ENCODE measurements around the gene OSM. TPM values are rescaled to one million over a fixed set of nuclear protein-coding genes. Genes with fewer than 3 reads are reported as not detected.
A peak's percentile ranks its signal among the peaks of the same experiment; 100 is the strongest.

Gene OSM
- total RNA-seq, 3 donors from 2014 or later, result 0.41 to 1.0 TPM; not detected in 1

DNA sequence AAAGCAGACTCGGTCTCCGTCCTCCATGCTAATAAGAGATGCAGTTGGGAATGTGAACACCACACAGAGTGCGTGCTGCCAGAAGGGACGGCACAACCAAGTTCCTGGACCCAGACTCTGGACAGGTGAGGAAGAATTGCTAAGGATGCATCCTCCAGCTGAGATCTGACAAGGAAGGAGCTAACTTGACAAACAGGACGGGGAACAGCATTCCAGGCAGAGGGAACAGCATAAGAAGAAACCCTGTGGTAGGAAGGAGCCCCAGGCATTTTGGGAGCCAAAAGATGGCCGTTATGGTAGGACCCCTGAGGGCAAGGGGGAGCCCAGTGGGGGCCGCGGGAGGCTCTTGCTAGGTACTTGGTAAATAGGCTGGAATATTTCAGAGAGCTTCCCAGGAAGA is 6.0 kb downstream of the OSM start:
- Histone ChIP-seq H3K36me3 (ENCODE audit: low read depth) (no peaks in the 10 kb centered on the region), H3K4me3 (no peak overlapping the region), H3K4me1 (ENCODE audit: low read depth) (peaks cover 11% of the 10 kb centered on the region), H3K9me3 (no peaks in the 10 kb centered on the region)
- intact Hi-C loops (cut with DNase I, micrococcal nuclease), result no loop called here
- DNase-seq (no peak), ATAC-seq (no peak)
- TF ChIP-seq, protein P1, sequence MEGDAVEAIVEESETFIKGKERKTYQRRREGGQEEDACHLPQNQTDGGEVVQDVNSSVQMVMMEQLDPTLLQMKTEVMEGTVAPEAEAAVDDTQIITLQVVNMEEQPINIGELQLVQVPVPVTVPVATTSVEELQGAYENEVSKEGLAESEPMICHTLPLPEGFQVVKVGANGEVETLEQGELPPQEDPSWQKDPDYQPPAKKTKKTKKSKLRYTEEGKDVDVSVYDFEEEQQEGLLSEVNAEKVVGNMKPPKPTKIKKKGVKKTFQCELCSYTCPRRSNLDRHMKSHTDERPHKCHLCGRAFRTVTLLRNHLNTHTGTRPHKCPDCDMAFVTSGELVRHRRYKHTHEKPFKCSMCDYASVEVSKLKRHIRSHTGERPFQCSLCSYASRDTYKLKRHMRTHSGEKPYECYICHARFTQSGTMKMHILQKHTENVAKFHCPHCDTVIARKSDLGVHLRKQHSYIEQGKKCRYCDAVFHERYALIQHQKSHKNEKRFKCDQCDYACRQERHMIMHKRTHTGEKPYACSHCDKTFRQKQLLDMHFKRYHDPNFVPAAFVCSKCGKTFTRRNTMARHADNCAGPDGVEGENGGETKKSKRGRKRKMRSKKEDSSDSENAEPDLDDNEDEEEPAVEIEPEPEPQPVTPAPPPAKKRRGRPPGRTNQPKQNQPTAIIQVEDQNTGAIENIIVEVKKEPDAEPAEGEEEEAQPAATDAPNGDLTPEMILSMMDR (IDR thresholded peaks at IDR 0.05), result no peak

DNA sequence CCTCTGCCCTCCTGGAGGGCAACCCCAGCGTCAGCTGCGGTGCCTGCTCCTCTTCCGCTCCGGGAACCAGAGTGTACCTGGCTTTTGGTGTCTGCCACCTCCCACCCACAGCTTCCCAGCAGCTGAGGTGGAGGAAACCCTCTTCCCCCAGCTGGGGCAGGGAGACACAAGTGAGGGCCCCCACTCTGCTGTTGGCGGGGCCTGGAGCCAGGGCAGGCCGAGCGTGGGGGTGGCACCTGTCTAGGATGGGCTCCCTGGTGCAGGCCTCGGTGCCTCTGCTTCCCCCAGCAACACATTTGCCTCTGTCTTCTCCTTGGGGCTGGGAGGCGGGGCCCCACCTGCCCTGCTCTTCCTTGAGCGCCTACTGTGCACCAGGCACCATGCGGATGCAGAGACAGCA is 6.4 kb downstream of the OSM start:
- H3K9me3 ChIP-seq, result no peaks in the 10 kb centered on the region
- H3K4me3 ChIP-seq, result no peak overlapping the region
- no peaks in the 10 kb centered on the region for H3K36me3 ChIP-seq (ENCODE audit: low read depth)
- no peak for ATAC-seq
- TF ChIP-seq, protein P1 (IDR thresholded peaks at IDR 0.05), result no peak
- H3K4me1 ChIP-seq (ENCODE audit: low read depth), result peaks cover 12% of the 10 kb centered on the region
- no peak for DNase-seq
- intact Hi-C loops (cut with DNase I, micrococcal nuclease), result no loop called here

DNA sequence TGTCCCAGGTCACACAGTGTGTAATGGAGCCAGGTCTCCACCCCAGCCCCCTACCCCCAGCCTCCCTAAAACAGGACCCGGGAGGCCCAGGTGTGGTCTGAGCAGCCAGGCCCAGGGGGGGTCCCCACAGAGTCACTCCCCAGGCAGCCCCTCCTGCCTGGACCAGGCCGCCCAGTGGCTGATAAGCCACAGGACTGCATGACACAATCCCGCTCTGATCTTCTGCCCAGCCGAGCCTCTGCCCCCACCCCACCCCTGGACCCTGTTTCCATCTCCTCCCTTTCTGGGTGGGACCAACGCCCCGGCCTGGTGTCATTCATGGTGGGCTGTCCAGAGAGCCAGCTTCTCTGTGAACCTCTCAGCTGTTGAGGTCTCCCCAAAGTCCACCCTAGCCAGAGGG is 12.3 kb downstream of the OSM start:
- intact Hi-C loops (cut with DNase I, micrococcal nuclease), result loop anchor here in 1 of 2 donors (2.0 kb wide), 1 partner anchor 146 kb away; no protein-coding TSS in a partner anchor
- peaks cover 26% of the 10 kb centered on the region for H3K4me1 ChIP-seq (ENCODE audit: low read depth)

DNA sequence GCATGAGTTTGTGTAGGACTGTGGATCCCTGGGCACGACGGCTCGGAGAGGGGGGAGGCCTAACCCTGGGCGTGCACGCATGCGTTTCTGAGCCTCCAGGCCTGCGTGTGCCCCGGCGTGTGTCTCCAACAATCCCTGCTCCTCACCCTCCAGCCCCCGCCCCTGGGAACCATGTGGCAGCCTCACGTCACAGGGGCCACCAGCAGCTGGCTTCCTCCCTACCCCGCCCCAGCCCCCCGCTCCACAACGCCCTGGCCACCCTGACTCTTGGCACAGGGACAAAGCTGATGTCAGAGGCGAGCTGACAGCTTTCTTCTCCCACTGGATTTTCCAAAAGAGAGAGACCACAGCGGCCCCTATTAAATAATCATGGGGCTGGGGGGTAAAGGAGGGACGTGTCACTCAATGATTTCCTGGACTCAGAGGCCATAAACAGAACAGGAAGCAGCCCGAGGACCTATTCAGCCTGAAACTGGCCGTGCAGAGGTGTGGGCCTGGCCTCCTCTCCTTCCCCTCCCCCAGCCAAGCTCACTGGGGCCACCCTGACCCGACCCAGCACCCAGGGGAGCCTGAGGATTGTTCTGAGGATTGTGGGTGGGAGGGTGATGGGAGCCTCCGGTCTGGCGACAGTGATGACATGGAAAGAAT is 13.3 kb downstream of the OSM start:
- peaks cover 36% of the 10 kb centered on the region for H3K4me1 ChIP-seq (ENCODE audit: low read depth)
- no peaks in the 10 kb centered on the region for H3K36me3 ChIP-seq (ENCODE audit: low read depth)
- intact Hi-C loops (cut with DNase I, micrococcal nuclease), result no loop called here
- H3K4me3 ChIP-seq, result no peak overlapping the region
- DNase-seq (peak; percentile 84 to 87 (median 87)), ATAC-seq (peak; percentile 31)
- TF ChIP-seq, protein P1 (IDR thresholded peaks at IDR 0.05), result no peak
- H3K9me3 ChIP-seq, result no peaks in the 10 kb centered on the region

More for the DNA sequence above, 12.3 kb downstream of the OSM start:
- DNase-seq (no peak), ATAC-seq (no peak)
- TF ChIP-seq, protein P1 (IDR thresholded peaks at IDR 0.05), result no peak
- H3K9me3 ChIP-seq, result no peaks in the 10 kb centered on the region
- no peaks in the 10 kb centered on the region for H3K36me3 ChIP-seq (ENCODE audit: low read depth)
- no peak overlapping the region for H3K4me3 ChIP-seq

DNA sequence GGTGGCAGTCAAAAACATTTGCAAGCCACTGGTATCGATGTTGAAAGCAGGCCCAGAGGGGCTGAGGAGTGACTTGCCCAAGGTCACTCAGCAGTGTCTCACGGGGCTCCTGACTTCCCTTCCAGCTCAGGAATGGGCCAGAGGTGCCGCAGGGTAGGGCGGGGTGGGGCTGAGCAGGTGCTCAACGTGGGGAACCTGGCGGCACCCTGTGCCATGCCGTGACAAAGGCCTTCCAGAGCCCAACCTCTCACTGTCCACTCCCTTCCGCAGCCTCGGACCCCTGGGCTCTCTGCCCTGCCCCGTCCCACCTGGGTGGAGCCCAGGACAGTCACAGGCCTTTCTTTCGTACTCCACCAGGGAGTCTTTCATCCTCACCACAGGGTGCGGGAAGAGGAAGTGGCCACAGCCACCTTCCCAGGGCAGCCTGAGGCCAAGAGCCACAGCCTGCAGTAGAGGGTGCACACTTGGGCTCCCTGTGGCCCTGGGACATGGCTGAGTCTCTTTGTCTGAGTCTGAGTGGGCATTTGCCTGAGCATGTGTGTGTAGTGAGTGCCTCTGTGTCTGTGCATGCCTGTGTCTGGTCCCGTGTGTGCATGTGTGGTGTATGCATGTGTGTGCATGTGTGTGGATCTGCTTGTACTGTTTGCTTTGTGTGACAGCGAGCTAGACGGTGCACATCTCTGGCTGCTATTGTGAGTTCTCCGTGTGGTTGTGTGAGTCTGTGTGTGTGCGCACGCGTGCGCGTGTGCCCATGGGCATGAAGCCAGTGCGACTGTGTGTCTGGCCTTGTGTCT is 14.0 kb downstream of the OSM start:
- ATAC-seq, result peak; percentile 57
- Histone ChIP-seq H3K9me3 (no peaks in the 10 kb centered on the region), H3K4me1 (ENCODE audit: low read depth) (peaks cover 43% of the 10 kb centered on the region), H3K36me3 (ENCODE audit: low read depth) (no peaks in the 10 kb centered on the region), H3K4me3 (no peak overlapping the region)
- peak; percentile 73 to 85 (median 85) for DNase-seq
- intact Hi-C loops (cut with DNase I, micrococcal nuclease), result no loop called here
- TF ChIP-seq, protein P1 (IDR thresholded peaks at IDR 0.05), result no peak
